Measurements from ENCODE around the gene LYRM4.

DNA sequence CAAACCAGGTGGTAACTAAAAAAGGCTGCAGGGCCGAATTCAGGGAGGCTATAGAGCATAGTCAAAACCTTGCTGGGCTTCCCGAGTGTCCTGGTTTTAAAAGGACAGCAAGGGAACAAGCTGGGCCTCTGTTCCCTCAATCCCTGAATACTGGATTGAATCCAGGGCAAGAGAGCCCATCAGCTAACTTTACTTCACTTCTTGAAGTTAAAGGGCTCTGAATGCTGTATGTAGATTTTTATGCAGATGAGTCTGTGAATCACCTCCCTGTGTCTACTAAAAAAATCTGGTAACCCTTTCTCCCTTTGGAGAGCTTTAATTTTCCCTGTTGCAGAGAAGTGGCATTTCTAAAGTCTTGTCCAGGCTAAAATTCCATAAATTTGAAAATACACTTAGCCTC, 29.5 kb downstream of the LYRM4 start:
- no peak for TF ChIP-seq REST (IDR thresholded peaks at IDR 0.05; ENCODE audit: insufficient read depth in 1 of 2, low read depth in 2 of 2, low read length in 2 of 2)
- TF ChIP-seq TAF1 (IDR thresholded peaks at IDR 0.05; ENCODE audit: borderline replicate concordance, insufficient read depth, low read length), result no peak
- TF ChIP-seq POLR2AphosphoS5 (IDR thresholded peaks at IDR 0.05; ENCODE audit: low read depth, low read length), result no peak
